GM19324 (cell line): ENCODE measurements around the gene RAD51AP1.
"Not testable (repeated sequence)": the region's sequence is repeated elsewhere in the genome, so short reads cannot be mapped to it uniquely, and the experiment has no call there.

Experiments
- ATAC-seq: cut with Tn5 transposase; IDR thresholded peaks from one replicate; pipeline ENCODE4 v1.9.1; 2021; ENCODE audit warnings: mild to moderate bottlenecking, moderate library complexity; ENCODE audit not compliant: unreplicated experiment, low FRiP score

The RAD51AP1 gene, protein sequence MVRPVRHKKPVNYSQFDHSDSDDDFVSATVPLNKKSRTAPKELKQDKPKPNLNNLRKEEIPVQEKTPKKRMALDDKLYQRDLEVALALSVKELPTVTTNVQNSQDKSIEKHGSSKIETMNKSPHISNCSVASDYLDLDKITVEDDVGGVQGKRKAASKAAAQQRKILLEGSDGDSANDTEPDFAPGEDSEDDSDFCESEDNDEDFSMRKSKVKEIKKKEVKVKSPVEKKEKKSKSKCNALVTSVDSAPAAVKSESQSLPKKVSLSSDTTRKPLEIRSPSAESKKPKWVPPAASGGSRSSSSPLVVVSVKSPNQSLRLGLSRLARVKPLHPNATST

DNA sequence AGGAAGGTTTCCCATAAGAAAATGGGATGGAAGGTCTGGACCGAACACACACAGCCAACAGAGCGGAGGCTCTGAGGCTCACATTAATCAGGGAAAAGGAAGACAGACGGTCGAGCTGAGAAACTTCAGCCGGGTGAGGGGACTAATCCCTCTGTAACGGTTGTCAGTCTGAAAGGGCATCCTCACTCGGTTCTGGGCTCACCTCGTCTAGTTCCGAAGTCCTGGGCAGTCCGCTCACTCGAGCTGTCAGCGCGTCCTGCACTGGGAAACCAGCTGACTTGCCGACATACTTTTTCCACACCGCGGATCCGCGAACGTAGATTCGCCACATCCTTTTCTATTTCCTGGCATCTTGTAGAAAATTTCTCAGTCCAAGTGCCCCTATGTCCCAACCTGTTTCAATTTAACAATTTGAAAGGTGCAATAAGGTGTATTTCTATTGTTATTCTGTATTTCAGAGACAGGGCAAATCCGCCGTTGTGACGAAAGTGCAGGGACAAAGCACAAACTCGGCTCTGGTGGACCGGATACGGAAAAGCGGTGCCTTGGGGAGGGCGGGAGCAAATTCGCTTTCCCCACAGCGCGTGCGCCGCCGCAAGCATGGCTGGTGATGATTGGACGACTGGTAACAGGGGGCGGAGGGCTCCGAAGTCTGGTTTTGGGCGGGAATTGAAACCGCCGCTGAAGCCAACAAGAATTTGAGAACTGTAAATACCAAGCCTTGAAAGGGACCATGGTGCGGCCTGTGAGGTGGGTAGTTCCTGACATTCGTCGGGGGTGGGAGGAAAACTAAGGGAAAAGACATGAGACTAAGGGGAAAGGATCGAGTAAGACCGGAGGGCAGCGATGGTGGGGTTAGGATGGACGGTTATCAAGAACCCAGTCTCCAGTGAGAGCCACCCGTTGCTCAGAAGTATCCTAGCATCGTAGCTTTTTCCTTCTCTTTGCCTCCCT is at the start of gene RAD51AP1:
TSS of gene RAD51AP1 (plus strand) at position 684 of the 954 bp plus-strand sequence. CDS start at position 734, 50 bp downstream.
- ATAC-seq = peak; percentile 89

DNA sequence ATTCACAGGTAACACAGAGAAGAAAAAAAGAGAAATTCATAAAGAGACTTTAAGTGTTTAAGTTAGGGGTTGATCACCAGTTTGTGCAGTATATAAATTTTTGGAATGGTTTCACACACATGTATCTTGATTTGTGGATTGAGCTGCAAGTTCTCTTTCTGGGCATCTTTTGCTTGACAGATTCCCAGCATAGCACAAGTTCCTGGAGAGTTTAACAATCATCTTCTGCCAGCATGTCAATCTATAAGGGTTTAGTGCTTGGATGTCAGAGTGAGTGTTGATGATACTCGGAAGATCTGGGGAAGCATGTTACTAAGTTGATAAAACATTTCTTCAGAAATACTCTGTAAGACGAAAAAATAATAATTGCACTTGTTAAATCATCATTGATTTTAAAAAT is 49.1 kb upstream of the RAD51AP1 start:
- no peak for ATAC-seq

DNA sequence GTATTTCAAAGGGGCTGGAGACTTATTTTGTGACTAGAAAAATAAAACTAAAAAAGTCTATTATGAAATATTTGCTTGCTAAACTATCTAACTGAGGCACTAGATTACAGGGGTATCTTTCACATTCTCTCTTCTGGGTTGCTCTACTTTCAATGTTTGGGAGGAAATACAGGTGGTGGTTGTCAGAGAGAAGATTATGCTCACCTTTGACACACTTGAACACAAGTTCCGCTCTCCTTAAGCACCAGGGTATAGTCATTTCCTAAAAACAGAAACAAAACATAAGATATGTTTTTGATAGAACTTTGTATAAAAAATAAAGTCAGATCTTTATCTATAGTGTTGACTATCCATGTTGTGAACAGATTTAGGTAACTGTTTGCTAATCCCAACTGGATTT is 47.7 kb upstream of the RAD51AP1 start:
- ATAC-seq = no peak

DNA sequence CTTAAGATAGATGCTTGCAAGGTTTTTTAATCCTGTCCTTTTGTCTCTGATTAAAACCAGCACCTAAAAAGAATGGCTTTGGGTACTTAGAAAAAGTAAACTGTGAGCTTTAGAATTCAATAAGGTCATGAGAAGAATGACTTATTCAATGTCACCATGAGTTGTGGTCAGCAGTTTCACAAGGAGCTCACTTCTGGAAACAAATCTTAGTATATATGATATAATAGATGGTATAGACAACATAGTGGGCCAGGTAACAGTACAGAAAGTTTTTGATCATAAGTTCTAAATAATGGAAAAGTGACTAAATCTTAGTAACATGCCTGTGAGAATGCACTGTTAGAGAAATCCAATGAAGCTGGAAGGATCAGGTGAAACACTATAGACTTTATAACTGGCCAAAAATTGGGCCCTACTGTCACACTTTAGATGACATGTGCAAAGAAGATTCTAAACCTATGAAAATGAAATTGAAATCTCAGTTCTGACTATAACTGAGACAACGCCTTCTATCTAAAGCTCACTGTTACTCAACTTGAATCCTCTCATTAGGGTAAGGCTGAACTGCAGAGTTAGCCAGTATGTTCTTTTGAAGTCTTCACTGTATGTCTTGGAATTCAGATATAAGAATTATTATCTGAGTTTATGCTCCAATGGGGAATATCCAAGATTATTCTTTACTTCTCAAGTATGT is 42.4 kb upstream of the RAD51AP1 start:
- no peak for ATAC-seq

DNA sequence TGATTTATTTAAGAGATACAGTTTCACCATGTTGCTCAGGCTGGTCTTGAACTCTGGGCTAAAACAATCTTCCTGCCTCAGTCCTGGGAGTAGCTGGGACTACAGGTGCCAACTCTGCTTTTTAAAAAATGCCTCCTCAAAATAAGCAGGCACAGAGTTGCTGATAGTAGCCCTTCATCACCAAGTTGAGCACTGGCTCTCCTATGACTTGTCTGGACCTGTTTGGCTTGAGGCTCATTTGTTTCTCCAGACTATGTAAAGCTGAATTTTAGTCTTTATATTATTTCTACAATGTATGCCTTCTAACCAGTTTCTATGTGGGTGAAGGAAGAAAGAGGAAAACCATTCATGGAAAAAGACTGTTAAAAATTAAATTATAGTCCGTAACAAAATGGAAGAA is 39.5 kb upstream of the RAD51AP1 start:
- ATAC-seq = no peak

- no peak for ATAC-seq
Measured at GRCh38 chr12:4505376-4505986, 33.2 kb upstream of the RAD51AP1 start.

DNA sequence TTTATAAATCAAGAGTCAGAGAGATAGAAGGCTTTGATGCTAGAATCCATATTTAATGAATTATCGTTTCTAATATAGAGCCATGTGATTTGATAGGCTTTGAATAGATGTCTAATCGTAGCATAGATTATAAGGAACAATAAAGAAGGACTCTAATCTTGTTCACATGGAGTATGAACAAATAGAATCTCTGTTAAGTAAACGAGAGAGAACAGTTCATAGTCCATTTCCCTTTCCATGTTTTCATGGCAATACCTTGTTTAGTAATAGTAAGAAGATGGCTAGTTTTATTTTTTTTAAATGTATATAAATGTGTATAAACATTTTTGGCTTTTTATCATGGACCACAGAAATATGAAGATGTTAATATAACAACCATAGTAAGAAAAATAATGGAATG is 32.3 kb upstream of the RAD51AP1 start:
- no peak for ATAC-seq

DNA sequence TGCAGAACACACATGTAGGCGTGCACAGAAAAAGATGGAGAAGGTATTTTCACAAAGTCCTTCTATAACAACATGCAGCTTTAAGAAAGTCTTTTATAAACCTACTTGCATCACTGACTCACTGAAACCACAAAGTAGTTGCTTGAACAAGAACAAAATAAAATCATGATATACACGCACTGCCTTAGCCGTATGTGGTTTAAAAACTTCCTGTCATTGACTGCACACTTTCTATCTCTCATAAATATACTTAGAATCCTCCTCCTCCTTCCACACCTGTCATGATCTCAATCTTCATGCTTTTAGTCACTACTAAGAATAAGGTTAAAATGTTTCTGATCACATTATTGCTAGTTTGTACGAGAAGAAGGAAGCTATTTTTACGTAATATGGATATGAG is 31.8 kb upstream of the RAD51AP1 start:
- ATAC-seq = no peak

DNA sequence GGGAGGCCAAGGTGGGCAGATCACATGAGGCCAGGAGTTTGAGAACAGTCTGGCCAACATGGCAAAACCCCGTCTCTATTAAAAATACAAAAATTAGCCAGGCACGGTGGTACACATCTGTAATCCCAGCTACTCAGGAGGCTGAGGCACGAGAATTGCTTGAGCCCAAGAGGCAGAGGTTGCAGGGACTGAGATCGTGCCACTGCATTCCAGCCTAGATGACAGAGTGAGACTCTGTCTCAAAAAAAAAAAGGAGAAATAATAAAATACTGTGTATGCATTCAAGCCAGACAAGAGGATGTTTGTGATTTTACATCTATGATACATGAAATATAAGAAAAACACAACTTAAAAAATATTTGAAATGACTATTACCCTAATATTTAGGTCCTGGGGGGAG is 30.2 kb upstream of the RAD51AP1 start:
- ATAC-seq = not testable (repeated sequence)

DNA sequence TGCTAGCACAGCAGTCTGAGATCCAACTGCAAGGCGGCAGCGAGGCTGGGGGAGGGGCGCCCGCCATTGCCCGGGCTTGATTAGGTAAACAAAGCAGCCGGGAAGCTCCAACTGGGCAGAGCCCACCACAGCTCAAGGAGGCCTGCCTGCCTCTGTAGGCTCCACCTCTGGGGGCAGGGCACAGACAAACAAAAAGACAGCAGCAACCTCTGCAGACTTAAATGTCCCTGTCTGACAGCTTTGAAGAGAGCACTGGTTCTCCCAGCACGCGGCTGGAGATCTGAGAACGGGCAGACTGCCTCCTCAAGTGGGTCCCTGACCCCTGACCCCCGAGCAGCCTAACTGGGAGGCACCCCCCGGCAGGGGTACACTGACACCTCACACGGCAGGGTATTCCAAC is 29.4 kb upstream of the RAD51AP1 start:
- not testable (repeated sequence) for ATAC-seq

DNA sequence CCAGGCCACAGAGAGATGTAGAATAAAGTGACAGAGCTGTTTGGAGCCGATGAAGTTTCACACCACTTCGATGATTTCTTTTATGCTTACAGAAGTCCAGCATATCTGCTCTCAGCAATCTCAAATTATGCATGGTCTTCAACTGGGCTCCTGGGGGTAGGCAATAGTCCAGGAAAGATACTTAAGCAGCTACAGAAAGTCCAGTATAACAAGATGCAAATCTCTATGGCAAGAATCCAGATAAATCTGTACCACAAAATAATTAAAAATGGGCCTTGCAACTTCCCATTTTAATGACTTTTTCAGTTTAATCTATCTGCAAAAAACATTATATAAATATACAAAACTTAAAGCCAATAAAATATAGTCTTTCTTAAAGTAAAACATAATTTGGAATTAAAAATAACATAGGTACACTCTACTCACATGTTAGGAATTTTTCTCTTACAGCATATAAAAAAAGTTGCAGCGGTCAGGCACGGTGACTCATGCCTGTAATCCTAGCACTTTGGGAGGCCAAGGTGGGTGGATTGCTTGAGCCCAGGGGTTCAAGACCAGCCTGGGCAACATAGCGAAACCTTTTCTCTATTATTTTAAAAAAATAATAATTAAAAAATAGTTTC is 20.5 kb upstream of the RAD51AP1 start:
- no peak for ATAC-seq

GRCh38 chr12:4523443-4523842 is 15.2 kb upstream of the RAD51AP1 start:
- not testable (repeated sequence) for ATAC-seq

DNA sequence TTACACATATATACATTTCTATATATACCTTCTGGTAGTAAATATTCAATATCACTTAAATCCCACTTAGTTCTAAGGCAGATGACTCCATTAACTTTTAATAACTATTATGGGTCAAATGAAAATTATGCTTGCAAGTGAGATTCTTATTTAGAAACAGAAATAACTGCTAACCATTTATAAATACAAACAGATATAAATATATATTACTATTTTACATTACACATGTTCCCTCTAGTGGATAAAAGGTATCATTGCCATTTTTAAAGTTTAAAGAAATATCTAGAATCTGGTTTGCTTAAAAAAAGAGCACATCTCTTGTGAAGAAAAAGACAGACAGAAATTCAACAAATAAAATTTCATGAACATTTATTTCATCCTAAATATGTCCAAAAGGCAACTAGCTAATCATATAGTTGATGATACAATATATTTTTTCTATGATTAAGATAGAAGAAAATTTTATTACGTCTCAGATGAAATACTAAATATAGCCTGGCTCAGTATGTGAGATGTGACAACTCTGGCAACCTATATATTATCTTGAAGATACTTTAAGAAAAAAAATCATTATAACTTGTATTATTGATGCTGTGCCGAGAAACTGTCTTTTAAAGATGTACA is 11.7 kb upstream of the RAD51AP1 start:
- no peak for ATAC-seq

DNA sequence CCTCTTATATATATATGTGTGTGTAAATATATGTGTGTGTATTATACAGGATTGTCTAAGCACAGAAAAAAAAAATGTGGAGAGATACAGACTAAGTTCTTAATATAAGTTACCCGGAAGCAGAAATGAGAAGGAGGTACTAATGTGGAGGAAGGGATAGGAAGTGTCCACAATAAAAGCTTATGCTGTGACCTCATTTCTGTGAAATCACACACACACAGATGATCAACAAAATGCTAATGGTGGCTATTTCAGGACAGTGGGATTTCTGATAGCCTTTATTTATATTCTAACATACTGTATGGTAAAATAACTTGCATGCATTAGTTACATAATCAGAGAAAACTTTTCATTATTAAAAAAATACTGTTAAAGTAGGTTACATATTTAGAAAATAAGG is 8.5 kb upstream of the RAD51AP1 start:
- ATAC-seq = no peak

DNA sequence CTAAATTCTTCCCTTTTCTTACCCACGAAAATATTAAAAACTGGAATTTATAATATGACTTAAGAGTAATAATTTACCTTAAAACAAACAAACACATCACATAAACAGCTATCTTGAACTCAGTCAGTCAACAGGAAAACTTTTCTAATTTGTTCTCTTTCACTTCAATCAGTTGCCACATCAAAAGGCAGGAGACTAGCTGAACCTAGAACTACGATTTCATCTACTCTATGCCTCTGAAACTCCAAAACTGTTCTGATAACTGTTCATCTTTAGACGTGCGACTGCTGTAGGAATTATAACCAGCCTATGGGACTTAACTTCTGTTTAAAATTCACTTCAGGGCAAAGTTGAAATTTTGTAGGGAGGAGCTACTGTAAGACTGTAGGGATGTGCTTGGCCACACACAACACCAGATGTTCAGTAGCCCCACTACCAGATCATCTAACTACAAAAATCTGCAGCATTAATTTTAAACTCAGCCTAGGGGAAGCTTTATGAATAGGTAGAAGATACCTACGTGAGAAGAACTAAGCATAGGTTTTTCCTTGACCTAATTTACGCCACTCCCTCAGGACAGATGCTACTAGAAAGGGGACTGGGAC is 7.6 kb upstream of the RAD51AP1 start:
- no peak for ATAC-seq

DNA sequence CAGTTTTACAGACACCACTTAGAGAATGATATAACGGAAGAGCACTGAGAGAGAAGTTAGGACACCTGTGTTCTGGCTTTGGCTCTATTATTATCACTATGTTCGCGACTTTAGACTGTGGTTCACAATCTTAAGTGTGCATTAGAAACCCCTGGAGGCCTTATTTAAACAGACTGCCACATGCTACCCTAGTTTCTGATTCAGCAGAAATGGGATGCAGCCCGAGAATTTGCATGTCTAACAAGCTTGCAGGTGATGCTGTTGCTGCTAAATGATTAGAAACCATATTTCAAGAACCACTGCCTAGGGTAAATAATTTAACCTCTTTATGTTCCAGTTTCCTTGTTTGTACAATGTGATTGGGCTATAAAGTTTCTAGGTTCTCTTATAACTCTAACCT is 3.6 kb upstream of the RAD51AP1 start:
- ATAC-seq = peak; percentile 44

DNA sequence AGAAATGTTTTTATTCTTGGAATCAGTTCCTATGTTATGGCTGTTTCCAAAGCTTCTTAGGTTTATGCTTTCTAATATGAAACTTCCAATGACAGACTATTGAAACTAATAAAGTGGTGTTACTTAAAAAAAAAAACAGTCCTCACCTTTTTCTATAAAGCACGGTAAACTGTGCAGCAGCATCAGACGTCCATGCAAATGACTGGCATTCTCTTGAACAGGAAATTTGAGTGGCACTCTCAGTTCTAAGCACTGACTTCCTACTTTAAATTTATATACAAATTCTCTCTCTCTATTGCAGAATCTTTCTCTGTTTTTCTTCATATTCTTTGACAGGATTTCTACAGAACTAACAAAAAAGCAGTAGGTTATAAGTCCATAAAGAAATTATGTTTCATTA is 2.8 kb upstream of the RAD51AP1 start:
- no peak for ATAC-seq

DNA sequence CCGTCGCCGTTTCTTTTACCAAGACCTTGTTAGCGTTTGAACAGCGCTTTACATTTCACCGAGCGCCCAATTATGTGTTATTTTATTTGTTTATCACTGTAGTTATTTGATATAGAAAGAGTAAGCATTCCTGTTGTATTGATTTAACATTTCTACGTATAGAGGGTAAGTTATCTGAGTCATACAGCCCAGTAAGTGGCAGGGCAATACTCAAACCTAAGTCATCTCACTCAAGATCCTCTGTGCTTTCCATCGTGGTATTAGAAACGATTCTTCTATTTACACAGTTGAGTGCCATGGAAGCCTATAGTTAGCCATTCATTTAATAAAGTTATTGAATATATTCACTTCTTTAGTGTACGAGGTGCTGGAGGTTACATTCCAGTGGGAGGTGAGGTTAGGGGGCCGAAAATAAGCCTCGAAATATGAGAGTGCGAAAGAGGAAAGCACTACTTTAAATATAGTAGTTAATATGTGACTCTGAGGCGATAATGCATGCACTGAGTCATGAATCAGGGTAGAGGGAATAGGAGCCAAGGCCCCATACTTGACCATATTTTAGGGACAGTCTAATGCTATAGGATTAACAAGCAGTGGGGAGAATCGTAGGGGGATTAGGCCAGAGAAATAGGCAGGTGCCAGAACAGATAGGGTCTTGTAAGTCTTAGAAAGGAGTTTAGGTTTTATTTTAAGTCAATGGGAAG is 629 bp downstream of the RAD51AP1 start:
- no peak for ATAC-seq

DNA sequence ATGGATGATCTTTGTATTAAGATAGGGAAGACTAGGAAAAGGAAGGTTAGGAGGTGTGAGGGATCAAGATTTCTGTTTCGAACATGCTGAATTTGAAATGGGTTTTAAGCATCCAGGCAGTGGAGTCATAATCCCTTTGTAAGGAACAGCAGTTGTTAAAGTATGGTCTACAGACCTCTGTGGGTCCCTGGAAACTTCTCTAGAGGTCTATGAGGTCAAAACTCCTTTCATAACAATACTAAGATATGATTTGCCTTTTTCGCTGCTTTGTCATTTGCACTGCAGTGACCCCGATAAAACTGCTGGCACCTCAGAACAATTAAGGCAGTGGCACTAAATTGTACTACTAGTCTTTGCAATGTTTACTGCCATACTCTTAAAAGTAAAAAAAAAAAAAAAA is 1.5 kb downstream of the RAD51AP1 start:
- ATAC-seq = no peak
